GM12872 (cell line): ENCODE measurements around the gene LPO.

ENCODE experiments used
- TF ChIP-seq, protein P1 (sequence below): IDR thresholded peaks from 3 replicates; pipeline ENCODE4 v1.5.1; 2011; ENCODE audit warnings: low read depth, mild to moderate bottlenecking, low read length, moderate library complexity; ENCODE audit not compliant: insufficient read depth

LPO gene

DNA sequence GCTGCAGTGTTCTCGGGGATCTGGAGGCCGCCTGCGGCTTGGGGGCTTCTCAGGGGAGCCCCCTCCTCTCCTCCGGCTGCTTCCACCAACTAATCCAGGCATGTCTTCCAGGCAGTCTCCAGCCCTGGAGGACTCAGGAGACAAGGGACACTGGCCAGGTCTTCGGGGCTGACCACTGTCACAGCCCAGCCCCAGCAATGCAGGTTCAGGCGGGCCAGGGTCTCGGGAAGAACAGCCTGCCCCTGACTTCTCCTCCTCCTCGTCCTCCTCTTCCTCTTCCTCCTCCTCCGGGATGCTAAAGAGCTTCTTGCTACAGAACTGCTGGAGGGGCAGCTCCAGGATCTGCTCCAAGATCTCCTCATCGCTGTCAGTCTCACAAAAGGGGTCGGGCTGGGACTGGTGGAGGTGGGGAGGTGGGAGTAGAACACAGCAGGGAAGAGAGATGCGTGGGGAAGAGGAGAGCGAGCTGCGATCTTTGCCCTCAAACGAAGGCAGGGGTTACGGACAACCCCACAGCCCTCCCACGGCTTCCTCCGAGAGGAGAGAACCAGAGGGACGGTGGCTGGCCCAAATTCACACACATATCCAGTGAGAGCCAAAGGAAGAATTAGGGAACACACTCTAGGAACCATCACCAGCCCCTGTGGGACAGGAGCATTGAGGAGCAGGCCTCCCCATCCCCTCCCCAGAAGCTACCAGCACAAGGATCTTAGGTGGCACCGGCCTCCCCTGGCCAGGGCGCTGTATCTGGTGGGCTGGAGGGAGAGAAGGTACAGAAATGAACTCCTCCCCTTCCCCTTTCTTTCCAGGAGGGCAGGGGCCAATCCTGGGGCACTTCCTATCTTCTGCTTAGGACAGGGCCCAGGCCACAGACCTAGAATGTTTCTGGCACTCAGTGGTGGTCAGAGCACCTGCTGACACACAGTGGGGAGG lies 70.9 kb downstream of the LPO start:
- TF ChIP-seq, protein P1, sequence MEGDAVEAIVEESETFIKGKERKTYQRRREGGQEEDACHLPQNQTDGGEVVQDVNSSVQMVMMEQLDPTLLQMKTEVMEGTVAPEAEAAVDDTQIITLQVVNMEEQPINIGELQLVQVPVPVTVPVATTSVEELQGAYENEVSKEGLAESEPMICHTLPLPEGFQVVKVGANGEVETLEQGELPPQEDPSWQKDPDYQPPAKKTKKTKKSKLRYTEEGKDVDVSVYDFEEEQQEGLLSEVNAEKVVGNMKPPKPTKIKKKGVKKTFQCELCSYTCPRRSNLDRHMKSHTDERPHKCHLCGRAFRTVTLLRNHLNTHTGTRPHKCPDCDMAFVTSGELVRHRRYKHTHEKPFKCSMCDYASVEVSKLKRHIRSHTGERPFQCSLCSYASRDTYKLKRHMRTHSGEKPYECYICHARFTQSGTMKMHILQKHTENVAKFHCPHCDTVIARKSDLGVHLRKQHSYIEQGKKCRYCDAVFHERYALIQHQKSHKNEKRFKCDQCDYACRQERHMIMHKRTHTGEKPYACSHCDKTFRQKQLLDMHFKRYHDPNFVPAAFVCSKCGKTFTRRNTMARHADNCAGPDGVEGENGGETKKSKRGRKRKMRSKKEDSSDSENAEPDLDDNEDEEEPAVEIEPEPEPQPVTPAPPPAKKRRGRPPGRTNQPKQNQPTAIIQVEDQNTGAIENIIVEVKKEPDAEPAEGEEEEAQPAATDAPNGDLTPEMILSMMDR, result no peak

DNA sequence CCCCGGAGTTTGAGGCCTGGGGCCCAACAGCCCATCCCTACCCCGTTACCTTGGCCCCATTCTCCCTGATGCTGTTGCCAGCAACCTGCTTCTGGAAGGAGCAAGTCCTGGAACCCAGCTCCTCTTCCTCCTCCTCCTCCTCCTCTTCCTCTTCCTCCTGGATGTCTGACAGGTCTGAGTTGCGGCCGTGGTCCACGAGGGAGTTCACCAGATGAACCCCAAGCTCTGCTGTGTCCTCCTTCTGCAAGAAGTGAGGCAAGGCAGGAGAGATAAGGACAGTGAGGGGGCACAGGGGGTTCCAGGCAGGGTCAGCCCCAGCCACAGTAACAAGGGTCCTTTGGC lies 71.5 kb downstream of the LPO start:
- TF ChIP-seq, protein P1, result no peak

DNA sequence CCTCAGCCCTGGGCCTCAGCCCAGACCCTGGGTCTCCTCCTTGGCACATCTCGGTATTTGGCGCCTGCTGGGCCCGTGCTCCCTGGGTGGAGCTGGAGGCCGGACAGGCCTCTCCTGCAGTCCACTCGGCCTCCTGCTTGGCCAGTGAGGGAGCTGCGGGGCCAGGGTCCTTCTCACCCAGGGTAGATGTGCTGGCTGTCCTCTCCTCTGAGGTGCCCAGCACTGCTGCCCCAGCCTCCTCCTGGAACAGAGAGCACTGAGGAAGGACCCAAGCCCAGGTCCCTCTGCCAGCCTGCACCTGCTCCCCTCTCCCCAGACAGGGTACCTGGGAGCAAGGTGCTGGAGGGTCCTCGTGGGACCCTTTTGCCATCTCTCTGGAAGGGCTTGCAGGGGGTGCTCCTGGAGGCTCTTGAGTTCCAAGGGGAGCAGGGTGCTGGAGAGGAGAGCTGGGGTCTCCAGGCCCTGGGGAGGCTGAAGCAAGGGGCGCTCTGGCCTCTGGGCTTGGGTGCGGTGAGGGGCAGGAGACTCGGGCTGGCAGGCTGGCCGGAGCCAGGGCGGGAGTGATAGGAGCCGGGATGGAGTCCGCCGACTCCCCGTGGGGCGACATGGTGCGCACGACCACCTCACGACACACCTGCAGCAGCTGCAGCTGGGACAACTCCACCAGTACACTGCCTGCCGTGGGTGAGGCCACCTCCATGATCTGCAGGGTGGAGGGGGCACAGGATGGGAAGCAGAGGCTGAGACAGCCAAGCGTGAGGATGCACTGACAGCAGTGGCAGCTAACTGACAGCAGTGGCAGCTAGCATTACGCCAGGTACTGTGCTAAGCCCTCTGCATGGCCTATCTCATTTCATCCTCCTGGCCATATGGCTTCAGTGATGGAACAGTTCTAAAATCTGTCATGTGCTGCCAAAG lies 72.4 kb downstream of the LPO start:
- TF ChIP-seq, protein P1, result no peak

DNA sequence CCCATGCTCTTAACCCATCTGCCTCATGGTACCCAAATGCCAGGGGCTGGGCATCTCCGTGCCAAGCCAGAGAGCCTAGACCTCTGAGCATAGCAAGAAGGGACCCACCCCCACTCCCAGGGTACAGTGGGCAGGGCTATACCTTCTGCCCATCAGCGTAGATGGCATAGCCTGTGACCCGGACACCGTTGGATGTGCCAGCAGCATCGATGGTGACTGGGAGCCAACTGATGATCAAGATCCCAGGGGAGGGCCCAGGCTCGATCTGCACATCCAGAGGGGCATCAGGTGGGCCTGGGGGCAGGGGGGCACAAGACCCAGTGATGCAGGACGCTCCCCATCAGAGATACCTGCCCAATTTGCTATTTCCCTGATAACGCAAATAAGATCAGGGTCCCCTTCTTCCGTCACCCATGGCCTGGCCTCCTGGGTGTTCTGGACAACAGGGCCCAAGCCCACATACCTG lies 73.1 kb downstream of the LPO start:
- TF ChIP-seq, protein P1, result no peak

DNA sequence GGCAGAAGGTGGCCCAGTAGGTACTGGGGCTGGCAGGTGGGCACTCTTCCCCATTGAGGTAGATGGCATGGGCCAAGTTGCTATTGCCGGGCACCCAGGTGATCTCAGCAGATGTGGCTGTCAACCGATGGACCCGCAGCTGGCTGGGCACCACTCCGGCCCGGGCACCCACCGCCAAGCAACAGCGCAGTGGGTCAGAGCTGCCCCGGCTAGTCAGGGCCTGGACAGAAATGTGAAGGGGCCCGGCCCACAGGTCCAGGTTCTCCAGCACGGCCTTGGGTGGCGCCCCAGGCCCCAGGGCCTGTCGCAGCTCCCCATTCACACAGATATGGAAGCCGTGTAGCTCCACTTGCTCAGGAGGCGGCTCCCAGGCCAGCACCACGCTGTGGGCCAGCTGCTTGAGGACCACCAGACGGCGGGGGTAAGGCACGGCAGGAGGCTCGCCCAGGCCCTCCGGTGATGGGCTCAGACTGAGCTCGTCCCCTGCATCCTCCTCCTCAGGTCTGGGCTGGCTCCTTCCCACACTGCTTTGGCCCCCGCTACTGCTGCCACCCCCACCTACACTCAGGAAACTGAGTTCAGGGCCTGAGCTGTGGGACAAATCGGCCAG lies 73.7 kb downstream of the LPO start:
- TF ChIP-seq, protein P1, result no peak

DNA sequence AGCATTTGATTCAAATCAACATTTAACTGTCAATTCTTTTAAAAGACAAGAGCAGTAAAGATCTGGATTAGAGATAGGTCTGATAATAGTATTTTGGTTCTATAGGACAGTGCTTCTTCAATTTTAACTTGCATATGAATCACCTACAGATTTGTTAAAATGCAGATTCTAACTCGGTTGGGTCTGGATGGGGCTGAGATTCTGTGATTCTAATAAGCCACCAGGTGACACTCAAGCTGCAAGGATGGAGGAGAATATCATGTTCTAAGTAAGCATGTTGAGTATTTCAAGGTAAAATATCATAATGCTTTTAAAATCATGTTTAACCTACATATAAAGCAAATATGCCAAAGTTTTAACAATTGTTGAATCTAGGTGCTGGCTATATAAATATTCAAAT lies 74.4 kb downstream of the LPO start:
- TF ChIP-seq, protein P1, result no peak
